ENCODE data around the gene DLGAP3.

Gene DLGAP3

GRCh38 chr1:34887593-34887992 is 41.9 kb downstream of the DLGAP3 start:
- TF ChIP-seq POU6F1 (CRISPR knock-in tag; IDR thresholded peaks at IDR 0.05; ENCODE audit: borderline replicate concordance, low read depth) (no peak), ZNF70 (CRISPR knock-in tag; IDR thresholded peaks at IDR 0.05) (no peak), PPARA (CRISPR knock-in tag; IDR thresholded peaks at IDR 0.05; ENCODE audit: borderline replicate concordance) (no peak), ISL1 (CRISPR knock-in tag; IDR thresholded peaks at IDR 0.05) (no peak), ESRRG (CRISPR knock-in tag; IDR thresholded peaks at IDR 0.05) (no peak), BACH2 (CRISPR knock-in tag; IDR thresholded peaks at IDR 0.05; ENCODE audit: borderline replicate concordance) (no peak), TSHZ2 (CRISPR knock-in tag; IDR thresholded peaks at IDR 0.05) (no peak), TCF4 (CRISPR knock-in tag; IDR thresholded peaks at IDR 0.05; ENCODE audit: borderline replicate concordance) (no peak)

DNA sequence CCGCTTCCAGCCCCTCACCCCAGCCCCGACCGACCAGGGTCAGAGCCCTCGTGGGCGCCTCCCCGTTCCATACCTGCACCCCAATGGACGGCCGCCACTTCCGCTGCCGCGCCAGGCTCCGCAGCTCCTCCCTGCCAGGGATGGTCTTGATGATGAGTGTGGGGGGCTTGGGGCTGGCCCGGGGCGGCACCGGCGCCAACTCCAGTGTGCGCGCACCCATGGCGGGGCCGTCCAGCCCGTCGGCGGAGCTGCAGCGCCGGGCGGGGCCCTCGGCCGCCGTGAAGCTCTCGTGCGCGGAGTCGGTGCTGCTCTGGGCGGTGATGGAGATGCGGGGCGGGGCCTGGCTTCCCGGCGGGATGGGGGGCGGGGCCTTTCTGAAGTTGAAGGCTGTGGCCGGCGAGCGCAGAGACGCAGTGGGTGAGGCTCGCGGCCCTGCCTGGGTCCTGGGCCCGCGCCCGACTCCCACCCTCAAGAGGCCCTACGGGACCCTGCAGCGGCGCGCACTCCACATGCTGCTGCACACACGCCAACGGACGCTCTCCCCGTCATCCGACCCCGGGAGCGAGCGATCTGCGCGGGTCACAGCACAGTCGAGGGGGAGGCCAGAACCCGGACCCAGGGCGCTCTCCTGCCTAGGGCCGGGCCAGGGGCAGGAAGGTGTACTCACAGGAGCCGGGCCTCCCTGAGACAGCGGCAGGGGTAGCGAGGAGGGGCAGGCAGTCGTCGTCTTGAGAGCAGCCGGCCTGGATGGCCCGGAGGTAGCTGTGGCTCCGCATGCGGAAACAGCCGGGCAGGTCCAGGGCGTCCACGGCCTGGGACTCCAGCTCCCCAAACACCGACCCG is 43.8 kb downstream of the DLGAP3 start:
- no peak for ATAC-seq
- TF ChIP-seq ARNTL (CRISPR knock-in tag; IDR thresholded peaks at IDR 0.05; ENCODE audit: borderline replicate concordance, low read depth) (no peak), CSDC2 (CRISPR knock-in tag; IDR thresholded peaks at IDR 0.05) (no peak), RARB (CRISPR knock-in tag; IDR thresholded peaks at IDR 0.05) (no peak)

More at GRCh38 chr1:34887593-34887992, 41.9 kb downstream of the DLGAP3 start:
- ATAC-seq, result no peak

GRCh38 chr1:34884961-34885360 is 44.5 kb downstream of the DLGAP3 start:
- no peak for TF ChIP-seq TOX (CRISPR knock-in tag; IDR thresholded peaks at IDR 0.05; ENCODE audit: borderline replicate concordance)
- no peak for TF ChIP-seq BACH2 (CRISPR knock-in tag; IDR thresholded peaks at IDR 0.05; ENCODE audit: borderline replicate concordance)
- no peak for TF ChIP-seq ZFP30 (CRISPR knock-in tag; IDR thresholded peaks at IDR 0.05)
- TF ChIP-seq GLIS3 (CRISPR knock-in tag; IDR thresholded peaks at IDR 0.05), result no peak
- TF ChIP-seq ZC3H10 (CRISPR knock-in tag; IDR thresholded peaks at IDR 0.05), result no peak
- no peak for ATAC-seq

DNA sequence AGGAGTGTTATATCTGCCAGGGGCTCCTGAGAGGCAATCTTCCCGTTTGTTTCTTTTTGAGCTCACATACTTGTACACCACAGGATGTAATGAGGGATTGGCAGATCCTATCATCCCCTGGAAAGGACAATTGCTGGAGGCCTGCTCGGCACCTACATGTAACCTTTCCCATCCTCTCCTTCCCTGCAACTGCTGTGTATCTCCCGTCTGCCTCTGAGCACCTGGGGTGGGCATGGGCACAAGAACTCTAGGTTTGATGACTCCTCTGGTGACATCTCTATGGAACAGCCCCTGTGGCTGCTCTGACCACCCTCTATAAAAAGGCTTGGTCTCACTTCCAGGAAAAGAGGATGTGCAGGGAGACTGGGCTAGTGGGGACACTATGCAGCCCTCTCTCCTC is 44.9 kb downstream of the DLGAP3 start:
- TF ChIP-seq TCF4 (CRISPR knock-in tag; IDR thresholded peaks at IDR 0.05; ENCODE audit: borderline replicate concordance) (no peak), SNAI2 (CRISPR knock-in tag; IDR thresholded peaks at IDR 0.05) (no peak), ZFP30 (CRISPR knock-in tag; IDR thresholded peaks at IDR 0.05) (no peak), GLIS3 (CRISPR knock-in tag; IDR thresholded peaks at IDR 0.05) (no peak), OSR1 (CRISPR knock-in tag; IDR thresholded peaks at IDR 0.05) (no peak), ZFP3 (CRISPR knock-in tag; IDR thresholded peaks at IDR 0.05) (no peak), TOX (CRISPR knock-in tag; IDR thresholded peaks at IDR 0.05; ENCODE audit: borderline replicate concordance) (no peak), ZC3H10 (CRISPR knock-in tag; IDR thresholded peaks at IDR 0.05) (no peak), POU6F1 (CRISPR knock-in tag; IDR thresholded peaks at IDR 0.05; ENCODE audit: borderline replicate concordance, low read depth) (no peak), PPARA (CRISPR knock-in tag; IDR thresholded peaks at IDR 0.05; ENCODE audit: borderline replicate concordance) (no peak), ARNTL (CRISPR knock-in tag; IDR thresholded peaks at IDR 0.05; ENCODE audit: borderline replicate concordance, low read depth) (no peak), ESRRG (CRISPR knock-in tag; IDR thresholded peaks at IDR 0.05) (no peak), ZNF8 (CRISPR knock-in tag; IDR thresholded peaks at IDR 0.05) (no peak), TSHZ2 (CRISPR knock-in tag; IDR thresholded peaks at IDR 0.05) (no peak)
- TF ChIP-seq, protein P1, sequence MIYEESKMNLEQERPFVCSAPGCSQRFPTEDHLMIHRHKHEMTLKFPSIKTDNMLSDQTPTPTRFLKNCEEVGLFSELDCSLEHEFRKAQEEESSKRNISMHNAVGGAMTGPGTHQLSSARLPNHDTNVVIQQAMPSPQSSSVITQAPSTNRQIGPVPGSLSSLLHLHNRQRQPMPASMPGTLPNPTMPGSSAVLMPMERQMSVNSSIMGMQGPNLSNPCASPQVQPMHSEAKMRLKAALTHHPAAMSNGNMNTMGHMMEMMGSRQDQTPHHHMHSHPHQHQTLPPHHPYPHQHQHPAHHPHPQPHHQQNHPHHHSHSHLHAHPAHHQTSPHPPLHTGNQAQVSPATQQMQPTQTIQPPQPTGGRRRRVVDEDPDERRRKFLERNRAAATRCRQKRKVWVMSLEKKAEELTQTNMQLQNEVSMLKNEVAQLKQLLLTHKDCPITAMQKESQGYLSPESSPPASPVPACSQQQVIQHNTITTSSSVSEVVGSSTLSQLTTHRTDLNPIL (CRISPR knock-in tag; IDR thresholded peaks at IDR 0.05; ENCODE audit: low read depth), result no peak
- TF ChIP-seq, protein P2, sequence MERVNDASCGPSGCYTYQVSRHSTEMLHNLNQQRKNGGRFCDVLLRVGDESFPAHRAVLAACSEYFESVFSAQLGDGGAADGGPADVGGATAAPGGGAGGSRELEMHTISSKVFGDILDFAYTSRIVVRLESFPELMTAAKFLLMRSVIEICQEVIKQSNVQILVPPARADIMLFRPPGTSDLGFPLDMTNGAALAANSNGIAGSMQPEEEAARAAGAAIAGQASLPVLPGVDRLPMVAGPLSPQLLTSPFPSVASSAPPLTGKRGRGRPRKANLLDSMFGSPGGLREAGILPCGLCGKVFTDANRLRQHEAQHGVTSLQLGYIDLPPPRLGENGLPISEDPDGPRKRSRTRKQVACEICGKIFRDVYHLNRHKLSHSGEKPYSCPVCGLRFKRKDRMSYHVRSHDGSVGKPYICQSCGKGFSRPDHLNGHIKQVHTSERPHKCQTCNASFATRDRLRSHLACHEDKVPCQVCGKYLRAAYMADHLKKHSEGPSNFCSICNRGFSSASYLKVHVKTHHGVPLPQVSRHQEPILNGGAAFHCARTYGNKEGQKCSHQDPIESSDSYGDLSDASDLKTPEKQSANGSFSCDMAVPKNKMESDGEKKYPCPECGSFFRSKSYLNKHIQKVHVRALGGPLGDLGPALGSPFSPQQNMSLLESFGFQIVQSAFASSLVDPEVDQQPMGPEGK (CRISPR knock-in tag; IDR thresholded peaks at IDR 0.05; ENCODE audit: borderline replicate concordance), result no peak
- ATAC-seq, result no peak
